WTC11 (cell line): Measurements from ENCODE around the gene MBP.

Experiments
- ATF2 ChIP-seq: sonication (generic); formaldehyde crosslinking; IDR thresholded peaks from 2 replicates; pipeline ENCODE4 v1.8.1; 2022; ENCODE audit warnings: low read depth, missing genetic modification reagents, borderline replicate concordance
- SMAD4 ChIP-seq: sonication (generic); formaldehyde crosslinking; IDR thresholded peaks from 2 replicates; pipeline ENCODE4 v1.8.0; 2022; ENCODE audit warnings: mild to moderate bottlenecking, missing genetic modification reagents
- SP1 ChIP-seq: sonication (generic); formaldehyde crosslinking; conservative IDR thresholded peaks from 2 replicates; pipeline ENCODE4 v1.8.1; 2022; ENCODE audit warnings: missing genetic modification reagents
- TF ChIP-seq, protein P1 (sequence below): fragments of 200-600 bp; IDR thresholded peaks from 2 replicates; pipeline ENCODE4 v1.8.0; 2022; ENCODE audit warnings: antibody characterized with exemption
- TF ChIP-seq, protein P2 (sequence below): sonication (generic); formaldehyde crosslinking; IDR thresholded peaks from 2 replicates; pipeline ENCODE4 v1.8.0; 2022; ENCODE audit warnings: missing genetic modification reagents
- TF ChIP-seq, protein P3 (sequence below): sonication (generic); formaldehyde crosslinking; conservative IDR thresholded peaks from 2 replicates; pipeline ENCODE4 v1.8.1; 2022; ENCODE audit warnings: mild to moderate bottlenecking, missing genetic modification reagents

DNA sequence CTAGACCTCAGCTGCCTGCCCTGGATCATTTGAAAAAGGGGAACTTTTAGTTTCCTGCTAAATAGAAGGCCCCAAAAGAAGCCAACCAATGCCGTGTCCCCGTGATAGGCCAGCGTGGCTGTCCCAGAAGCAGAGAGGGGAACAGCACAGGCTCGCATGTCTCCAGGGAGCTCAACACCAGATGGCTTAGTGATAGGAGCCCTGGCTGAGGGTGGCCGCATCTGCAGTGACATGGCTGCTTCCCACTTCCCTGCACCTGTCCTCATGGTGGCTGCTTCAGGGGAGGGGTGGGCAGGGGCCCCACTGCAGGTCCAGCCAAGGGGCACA, 79.6 kb downstream of the MBP start:
- TF ChIP-seq ATF2 (CRISPR knock-in tag) (no peak), SP1 (CRISPR knock-in tag) (no peak), SMAD4 (CRISPR knock-in tag) (no peak)
- TF ChIP-seq, protein P1, sequence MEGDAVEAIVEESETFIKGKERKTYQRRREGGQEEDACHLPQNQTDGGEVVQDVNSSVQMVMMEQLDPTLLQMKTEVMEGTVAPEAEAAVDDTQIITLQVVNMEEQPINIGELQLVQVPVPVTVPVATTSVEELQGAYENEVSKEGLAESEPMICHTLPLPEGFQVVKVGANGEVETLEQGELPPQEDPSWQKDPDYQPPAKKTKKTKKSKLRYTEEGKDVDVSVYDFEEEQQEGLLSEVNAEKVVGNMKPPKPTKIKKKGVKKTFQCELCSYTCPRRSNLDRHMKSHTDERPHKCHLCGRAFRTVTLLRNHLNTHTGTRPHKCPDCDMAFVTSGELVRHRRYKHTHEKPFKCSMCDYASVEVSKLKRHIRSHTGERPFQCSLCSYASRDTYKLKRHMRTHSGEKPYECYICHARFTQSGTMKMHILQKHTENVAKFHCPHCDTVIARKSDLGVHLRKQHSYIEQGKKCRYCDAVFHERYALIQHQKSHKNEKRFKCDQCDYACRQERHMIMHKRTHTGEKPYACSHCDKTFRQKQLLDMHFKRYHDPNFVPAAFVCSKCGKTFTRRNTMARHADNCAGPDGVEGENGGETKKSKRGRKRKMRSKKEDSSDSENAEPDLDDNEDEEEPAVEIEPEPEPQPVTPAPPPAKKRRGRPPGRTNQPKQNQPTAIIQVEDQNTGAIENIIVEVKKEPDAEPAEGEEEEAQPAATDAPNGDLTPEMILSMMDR = no peak
- TF ChIP-seq, protein P2, sequence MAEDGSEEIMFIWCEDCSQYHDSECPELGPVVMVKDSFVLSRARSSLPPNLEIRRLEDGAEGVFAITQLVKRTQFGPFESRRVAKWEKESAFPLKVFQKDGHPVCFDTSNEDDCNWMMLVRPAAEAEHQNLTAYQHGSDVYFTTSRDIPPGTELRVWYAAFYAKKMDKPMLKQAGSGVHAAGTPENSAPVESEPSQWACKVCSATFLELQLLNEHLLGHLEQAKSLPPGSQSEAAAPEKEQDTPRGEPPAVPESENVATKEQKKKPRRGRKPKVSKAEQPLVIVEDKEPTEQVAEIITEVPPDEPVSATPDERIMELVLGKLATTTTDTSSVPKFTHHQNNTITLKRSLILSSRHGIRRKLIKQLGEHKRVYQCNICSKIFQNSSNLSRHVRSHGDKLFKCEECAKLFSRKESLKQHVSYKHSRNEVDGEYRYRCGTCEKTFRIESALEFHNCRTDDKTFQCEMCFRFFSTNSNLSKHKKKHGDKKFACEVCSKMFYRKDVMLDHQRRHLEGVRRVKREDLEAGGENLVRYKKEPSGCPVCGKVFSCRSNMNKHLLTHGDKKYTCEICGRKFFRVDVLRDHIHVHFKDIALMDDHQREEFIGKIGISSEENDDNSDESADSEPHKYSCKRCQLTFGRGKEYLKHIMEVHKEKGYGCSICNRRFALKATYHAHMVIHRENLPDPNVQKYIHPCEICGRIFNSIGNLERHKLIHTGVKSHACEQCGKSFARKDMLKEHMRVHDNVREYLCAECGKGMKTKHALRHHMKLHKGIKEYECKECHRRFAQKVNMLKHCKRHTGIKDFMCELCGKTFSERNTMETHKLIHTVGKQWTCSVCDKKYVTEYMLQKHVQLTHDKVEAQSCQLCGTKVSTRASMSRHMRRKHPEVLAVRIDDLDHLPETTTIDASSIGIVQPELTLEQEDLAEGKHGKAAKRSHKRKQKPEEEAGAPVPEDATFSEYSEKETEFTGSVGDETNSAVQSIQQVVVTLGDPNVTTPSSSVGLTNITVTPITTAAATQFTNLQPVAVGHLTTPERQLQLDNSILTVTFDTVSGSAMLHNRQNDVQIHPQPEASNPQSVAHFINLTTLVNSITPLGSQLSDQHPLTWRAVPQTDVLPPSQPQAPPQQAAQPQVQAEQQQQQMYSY (CRISPR knock-in tag) = no peak
- TF ChIP-seq, protein P3, sequence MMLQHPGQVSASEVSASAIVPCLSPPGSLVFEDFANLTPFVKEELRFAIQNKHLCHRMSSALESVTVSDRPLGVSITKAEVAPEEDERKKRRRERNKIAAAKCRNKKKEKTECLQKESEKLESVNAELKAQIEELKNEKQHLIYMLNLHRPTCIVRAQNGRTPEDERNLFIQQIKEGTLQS (CRISPR knock-in tag) = no peak
